Peyer's patch (tissue), 4 donors: ENCODE measurements around the gene KLHDC7B. TPM values are rescaled to one million over a fixed set of nuclear protein-coding genes. Genes with fewer than 3 reads are reported as not detected.

Experiments
- DNase-seq, 3 donors: peaks; one replicate each; pipeline ENCODE4 v3.0.0-alpha.2; 2017 to 2019
- H3K27ac ChIP-seq, 4 donors: fragments of 200-600 bp; sonication (generic); one replicate each; pipeline ENCODE4 v1.5.1; 2016 to 2019
- H3K27me3 ChIP-seq, 2 donors: fragments of 200-600 bp; sonication (generic); one replicate each; pipeline ENCODE4 v1.5.1; 2019
- H3K36me3 ChIP-seq, 3 donors: fragments of 200-600 bp; sonication (generic); one replicate each; pipeline ENCODE4 v1.5.1; 2016 to 2019
- H3K4me1 ChIP-seq, 4 donors: fragments of 200-600 bp; sonication (generic); one replicate each; pipeline ENCODE4 v1.5.1; 2016 to 2019
- H3K4me3 ChIP-seq, 4 donors: fragments of 200-600 bp; sonication (generic); 1 replicate in 3 of 4; 2 replicates in 1 of 4; pipeline ENCODE4 v1.5.1; 2016 to 2019; ENCODE audit warnings: mild to moderate bottlenecking in 1 of 4
- H3K9me3 ChIP-seq, 4 donors: fragments of 200-600 bp; sonication (generic); one replicate each; pipeline ENCODE4 v1.5.1; 2016 to 2019; ENCODE audit warnings: mild to moderate bottlenecking in 1 of 4
- CTCF ChIP-seq, 6 experiments: fragments of 450-650 bp in 4 of 6; fragments of 200-600 bp in 2 of 6; sonication (generic) in 1 of 6; IDR thresholded peaks; one replicate each; pipeline ENCODE4 v1.5.1; 2017 to 2019; ENCODE audit warnings: antibody characterized with exemption in 6 of 6, mild to moderate bottlenecking in 3 of 6, moderate library complexity in 1 of 6
- POLR2A ChIP-seq, 2 donors: fragments of 450-650 bp; IDR thresholded peaks; one replicate each; pipeline ENCODE4 v1.5.1; 2017; ENCODE audit warnings: antibody characterized with exemption in 2 of 2, mild to moderate bottlenecking in 2 of 2, moderate library complexity in 2 of 2
- total RNA-seq, 4 donors: library from RNA; depleted of rRNA; stranded (reverse); fragments of >200 nt; gene quantifications; one replicate each; pipeline ENCODE4 v1.1.0, GENCODE V29; 2016

The KLHDC7B gene
- total RNA-seq, 4 donors from 2014 or later: 1.1 TPM; not detected in 3

- no peak overlapping the region for H3K4me3 ChIP-seq
- no peak overlapping the region for H3K27ac ChIP-seq
- no peaks in the 10 kb centered on the region for H3K27me3 ChIP-seq
- TF ChIP-seq CTCF (IDR thresholded peaks at IDR 0.05) (no peak), POLR2A (IDR thresholded peaks at IDR 0.05) (no peak)
- peaks cover 0 to 31% (median 0%) of the 10 kb centered on the region in 3 donors for H3K36me3 ChIP-seq
- H3K9me3 ChIP-seq: no peaks in the 10 kb centered on the region
- no peak for DNase-seq
- H3K4me1 ChIP-seq: no peaks in the 10 kb centered on the region
Observed at GRCh38 chr22:50570861-50571260, 25.2 kb downstream of the KLHDC7B start.

- H3K27me3 ChIP-seq: no peaks in the 10 kb centered on the region
- H3K36me3 ChIP-seq: peaks cover 0 to 31% (median 0%) of the 10 kb centered on the region in 3 donors
- H3K27ac ChIP-seq: no peak overlapping the region
- no peak overlapping the region for H3K4me3 ChIP-seq
- no peaks in the 10 kb centered on the region for H3K9me3 ChIP-seq
- no peak for DNase-seq
- H3K4me1 ChIP-seq: no peaks in the 10 kb centered on the region
- TF ChIP-seq POLR2A (IDR thresholded peaks at IDR 0.05) (no peak), CTCF (IDR thresholded peaks at IDR 0.05) (no peak)
Observed at GRCh38 chr22:50571264-50572175, 25.8 kb downstream of the KLHDC7B start.

GRCh38 chr22:50572965-50573364 is 27.3 kb downstream of the KLHDC7B start:
- Histone ChIP-seq H3K27ac (no peak overlapping the region), H3K9me3 (no peaks in the 10 kb centered on the region), H3K36me3 (peaks cover 0 to 27% (median 0%) of the 10 kb centered on the region in 3 donors), H3K27me3 (no peaks in the 10 kb centered on the region), H3K4me3 (no peak overlapping the region), H3K4me1 (peaks cover 0 to under 1% (median 0%) of the 10 kb centered on the region in 4 donors)
- DNase-seq: no peak
- no peak for TF ChIP-seq POLR2A (IDR thresholded peaks at IDR 0.05)
- TF ChIP-seq CTCF (IDR thresholded peaks at IDR 0.05): no peak

- no peak overlapping the region for H3K4me3 ChIP-seq
- TF ChIP-seq POLR2A (IDR thresholded peaks at IDR 0.05): no peak
- no peak for TF ChIP-seq CTCF (IDR thresholded peaks at IDR 0.05)
Observed at GRCh38 chr22:50573491-50574382, 28.0 kb downstream of the KLHDC7B start.

GRCh38 chr22:50574383-50574755 is 28.7 kb downstream of the KLHDC7B start:
- no peak for TF ChIP-seq CTCF (IDR thresholded peaks at IDR 0.05)
- no peak for TF ChIP-seq POLR2A (IDR thresholded peaks at IDR 0.05)

More at GRCh38 chr22:50573491-50574382, 28.0 kb downstream of the KLHDC7B start:
- Histone ChIP-seq H3K4me1 (peaks cover 0 to 8% (median 0%) of the 10 kb centered on the region in 4 donors), H3K9me3 (no peaks in the 10 kb centered on the region), H3K27me3 (no peaks in the 10 kb centered on the region), H3K36me3 (peaks cover 0 to 27% (median 0%) of the 10 kb centered on the region in 3 donors), H3K27ac (no peak overlapping the region)
- DNase-seq: peak in 1 of 3 donors; percentile 39

More at GRCh38 chr22:50574383-50574755, 28.7 kb downstream of the KLHDC7B start:
- Histone ChIP-seq H3K27me3 (no peaks in the 10 kb centered on the region), H3K4me1 (peaks cover 0 to 14% (median 0%) of the 10 kb centered on the region in 4 donors), H3K9me3 (no peaks in the 10 kb centered on the region), H3K27ac (no peak overlapping the region), H3K4me3 (no peak overlapping the region), H3K36me3 (peaks cover 0 to 27% (median 0%) of the 10 kb centered on the region in 3 donors)
- no peak for DNase-seq
